Adrenal gland (tissue), 12 donors: ENCODE results near the gene TCL1B. TPM values are rescaled to one million over a fixed set of nuclear protein-coding genes. Genes with fewer than 3 reads are reported as not detected.

Experiments used
- DNase-seq, 7 donors: peaks; one replicate each; pipeline ENCODE4 v3.0.0-alpha.2; 2019 to 2020
- H3K27ac ChIP-seq, 5 donors: fragments of 200-600 bp; sonication (generic) in 4 of 5; 1 replicate in 3 of 5; 2 replicates in 2 of 5; pipeline versions ENCODE4 v1.5.1 to v1.8.0; 2016 to 2020; ENCODE audit warnings: mild to moderate bottlenecking in 1 of 5
- H3K27me3 ChIP-seq: fragments of 200-600 bp; 2 replicates; pipeline ENCODE4 v1.8.0; 2021
- H3K36me3 ChIP-seq, 2 donors: fragments of 200-600 bp; replicated peaks in 1 of 2; 1 replicate in 1 of 2; 2 replicates in 1 of 2; pipeline versions ENCODE4 v1.5.1 to v1.8.0; 2018 to 2022
- H3K4me1 ChIP-seq, 2 donors: fragments of 200-600 bp; replicated peaks in 1 of 2; 1 replicate in 1 of 2; 2 replicates in 1 of 2; pipeline versions ENCODE4 v1.5.1 to v1.8.0; 2018 to 2021
- H3K4me3 ChIP-seq, 4 donors: fragments of 200-600 bp; sonication (generic) in 3 of 4; one replicate each; pipeline ENCODE4 v1.5.1; 2016 to 2018
- H3K9me3 ChIP-seq, 3 donors: fragments of 200-600 bp; sonication (generic) in 1 of 3; replicated peaks in 1 of 3; 1 replicate in 2 of 3; 2 replicates in 1 of 3; pipeline versions ENCODE4 v1.5.1 to v1.8.0; 2016 to 2021
- CTCF ChIP-seq, 6 experiments: fragments of 450-650 bp in 4 of 6; fragments of 200-600 bp in 2 of 6; sonication (generic) in 1 of 6; IDR thresholded peaks; 1 replicate in 5 of 6; 2 replicates in 1 of 6; pipeline versions ENCODE4 v1.5.1 to v1.8.0; 2016 to 2021; ENCODE audit warnings: antibody characterized with exemption in 6 of 6, mild to moderate bottlenecking in 2 of 6, moderate library complexity in 1 of 6
- POLR2A ChIP-seq, 2 donors: fragments of 450-650 bp; IDR thresholded peaks; one replicate each; pipeline ENCODE4 v1.6.1; 2017; ENCODE audit warnings: antibody characterized with exemption in 2 of 2, mild to moderate bottlenecking in 2 of 2, moderate library complexity in 1 of 2
- WGBS, 4 donors: extraction: QIAGEN DNeasy Blood & Tissue Kit in 2 of 4; methylation state at CpG; one replicate each; pipeline versions ENCODE4 v1.1.5 to v1.1.7; 2013 to 2017; 5-methylcytosine and 5-hydroxymethylcytosine counted together
- intact Hi-C, 2 donors: fragments of 100-400 bp; cut with DNase I; formaldehyde crosslinking; loops; one replicate each; pipeline versions ENCODE4 v1.14.1 to v1.15.0; 2022 to 2023
- polyA plus RNA-seq, 3 donors: library from polyadenylated mRNA; stranded (reverse); fragments of 200-250 nt in 2 of 3; fragments of 350-450 nt in 1 of 3; fragmentation: Illumina TruSeq in 1 of 3; extraction: RNeasy Lipid Tissue Mini Kit (QIAGEN cat#74804) in 1 of 3; gene quantifications; one replicate each; pipeline ENCODE4 v1.2.3, GENCODE V29; 2013 to 2014
- total RNA-seq, 9 donors: library from RNA; depleted of rRNA in 4 of 9; stranded (reverse); fragments of >200 nt in 4 of 9; fragments of 120-200 nt in 1 of 9; fragmentation: NEBNext Ultra II Directional in 1 of 9; extraction: Animal tissue kit (Norgen Biotek cat#: 25700) in 1 of 9; gene quantifications; one replicate each; pipeline versions ENCODE4 v1.1.0 to v1.2.4, GENCODE V29; 2013 to 2023
- donor health status: healthy with polysubstance abuse.
- donor health status: Bipolar disorder and iron deficiency.
- donor health status: DM: yes; HTN: yes; CAD: no.
- donor health status: DM: no; HTN: no; CAD: no.
- donor health status: DM: no; HTN: no; CAD: no.
- donor health status: DM: yes; HTN: yes; CAD: no.

Gene TCL1B
- total and polyA plus RNA-seq, 12 donors = 0.06 to 0.13 TPM; not detected in 10

- no peak for TF ChIP-seq POLR2A (IDR thresholded peaks at IDR 0.05)
- no peak for TF ChIP-seq CTCF (IDR thresholded peaks at IDR 0.05)
- 74 to 94% (median 88%) methylated on average over 12 to 17 of the region's 17 CpGs for WGBS, 4 donors
Measured at GRCh38 chr14:95710106-95710505, 23.9 kb downstream of the TCL1B start.

GRCh38 chr14:95711476-95712176 is 25.4 kb downstream of the TCL1B start:
- TF ChIP-seq CTCF (IDR thresholded peaks at IDR 0.05) (no peak), POLR2A (IDR thresholded peaks at IDR 0.05) (no peak)
- H3K4me3 ChIP-seq = no peak overlapping the region
- H3K27me3 ChIP-seq = peaks cover 13% of the 10 kb centered on the region
- no peaks in the 10 kb centered on the region for H3K9me3 ChIP-seq
- no peak for DNase-seq
- no peak overlapping the region for H3K27ac ChIP-seq
- no peaks in the 10 kb centered on the region for H3K4me1 ChIP-seq
- WGBS, 4 donors = 67 to 80% (median 77%) methylated on average over 6 to 9 of the region's 9 CpGs
- intact Hi-C loops = no loop called here
- no peaks in the 10 kb centered on the region for H3K36me3 ChIP-seq

More at GRCh38 chr14:95710106-95710505, 23.9 kb downstream of the TCL1B start:
- H3K4me1 ChIP-seq = no peaks in the 10 kb centered on the region
- no peak overlapping the region for H3K27ac ChIP-seq
- no peak overlapping the region for H3K4me3 ChIP-seq
- no peaks in the 10 kb centered on the region for H3K36me3 ChIP-seq
- peaks cover 13% of the 10 kb centered on the region for H3K27me3 ChIP-seq
- intact Hi-C loops = no loop called here
- no peak for DNase-seq
- H3K9me3 ChIP-seq = no peaks in the 10 kb centered on the region

GRCh38 chr14:95712398-95712797 is 26.2 kb downstream of the TCL1B start:
- no peaks in the 10 kb centered on the region for H3K4me1 ChIP-seq
- H3K27me3 ChIP-seq = peaks cover 13% of the 10 kb centered on the region
- no peak for DNase-seq
- H3K27ac ChIP-seq = no peak overlapping the region
- 84 to 92% (median 89%) methylated on average over 9 of the region's 9 CpGs for WGBS, 4 donors
- intact Hi-C loops = no loop called here
- H3K36me3 ChIP-seq = no peaks in the 10 kb centered on the region
- H3K9me3 ChIP-seq = no peaks in the 10 kb centered on the region
- H3K4me3 ChIP-seq = no peak overlapping the region
- TF ChIP-seq CTCF (IDR thresholded peaks at IDR 0.05) (no peak), POLR2A (IDR thresholded peaks at IDR 0.05) (no peak)

DNA sequence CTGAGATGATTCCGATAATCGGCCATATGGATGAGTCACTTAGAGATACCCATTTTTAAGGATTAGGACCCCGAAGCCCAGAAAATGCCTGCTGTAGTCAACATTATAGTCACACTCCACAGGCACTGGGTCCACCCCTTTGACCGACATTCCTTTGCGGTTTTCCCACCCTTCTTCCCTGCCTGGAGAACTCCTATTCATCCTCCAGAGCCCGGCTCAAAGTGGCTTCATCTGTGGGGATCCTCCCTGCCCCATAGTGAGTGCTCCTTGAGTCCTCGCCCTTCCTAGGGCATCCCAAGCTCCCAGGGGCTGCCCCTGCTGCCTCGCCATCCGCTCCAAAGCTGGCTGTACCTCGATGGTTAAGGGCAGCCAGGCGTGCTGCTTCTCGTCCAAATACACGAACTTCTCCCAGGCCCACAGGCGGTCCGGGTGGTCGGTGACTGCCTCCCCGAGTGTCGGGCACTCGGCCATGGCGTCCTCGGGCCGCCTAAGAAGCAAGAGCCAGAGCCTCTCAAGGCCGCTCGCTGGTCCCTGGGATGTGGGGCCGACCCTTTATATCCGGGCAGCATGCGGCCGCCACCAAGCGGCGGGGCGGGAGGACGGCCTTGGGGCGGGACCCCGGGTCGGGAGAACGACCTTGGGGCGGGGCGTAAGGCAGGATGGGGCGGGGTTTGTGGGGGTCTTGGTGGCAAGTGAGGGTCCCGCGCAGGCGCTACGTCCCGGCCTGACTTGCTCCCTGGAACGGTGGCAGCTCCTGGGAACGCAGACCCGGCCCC is 27.6 kb downstream of the TCL1B start, which contains the start of gene TCL1A:
TCL1A (minus strand) TSS at position 530 of the 776 bp plus-strand sequence; CDS start at position 471, 59 bp downstream.
- H3K27me3 ChIP-seq = peaks cover 13% of the 10 kb centered on the region
- H3K36me3 ChIP-seq = no peaks in the 10 kb centered on the region
- TF ChIP-seq CTCF (IDR thresholded peaks at IDR 0.05) (no peak), POLR2A (IDR thresholded peaks at IDR 0.05) (no peak)
- H3K4me3 ChIP-seq = no peak within 1 kb of the TSS
- no peaks in the 10 kb centered on the region for H3K4me1 ChIP-seq
- H3K9me3 ChIP-seq = no peaks in the 10 kb centered on the region
- no peak for DNase-seq
- H3K27ac ChIP-seq = no peak within 1 kb of the TSS
- intact Hi-C loops = no loop called here
- WGBS, 4 donors = 42 to 96% (median 49%) methylated on average over 11 to 47 of the region's 47 CpGs
